ENCODE measurements around the gene GP5.

Gene GP5

DNA sequence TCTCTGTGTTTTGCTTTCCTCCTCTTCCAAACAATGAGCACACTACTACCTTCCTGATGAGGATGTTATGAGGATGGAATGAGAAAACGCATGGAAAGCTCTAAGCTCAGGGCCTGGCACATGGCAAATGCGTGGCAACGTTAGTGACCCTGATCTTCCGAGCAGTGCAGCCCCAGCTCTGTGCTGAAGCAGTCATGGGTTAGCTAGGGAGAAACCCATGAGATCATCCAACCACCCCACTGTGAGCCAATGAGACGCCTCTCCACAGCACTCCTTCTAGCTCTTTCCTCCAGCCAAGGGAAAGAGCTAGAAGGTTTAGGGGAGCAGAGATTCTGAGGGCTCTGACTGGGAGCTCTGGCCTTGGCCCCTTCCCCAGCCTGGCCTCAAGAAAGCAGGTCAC lies 52.4 kb downstream of the GP5 start:
- no peak for DNase-seq

DNA sequence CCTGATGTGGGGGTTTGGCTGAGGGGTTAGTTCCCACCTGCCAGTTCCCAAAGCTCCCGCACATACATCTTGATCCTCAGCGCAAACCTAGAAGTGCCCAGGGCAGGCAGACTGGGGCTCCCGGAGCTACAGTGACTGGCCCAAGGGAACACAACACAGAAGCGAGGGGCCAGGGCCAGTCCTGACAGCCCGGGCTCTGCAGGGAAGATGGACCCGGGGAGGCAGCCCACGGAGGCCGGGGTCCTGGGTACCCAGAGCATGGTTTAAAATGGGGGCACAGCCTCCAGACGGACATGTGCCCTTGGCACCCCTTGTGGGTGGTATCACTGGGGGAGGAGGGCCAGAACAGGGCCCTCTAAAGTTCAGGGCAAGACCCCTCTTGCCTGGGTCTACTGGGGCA lies 53.0 kb downstream of the GP5 start:
- no peak for DNase-seq

Measured in SHP77 treated with DMSO at 0.1 percent for 48 hours (cell line).